Mesodermal cell (in vitro differentiated cells): ENCODE data around the gene COL11A1.
"Not testable (repeated sequence)": the region's sequence is repeated elsewhere in the genome, so short reads cannot be mapped to it uniquely, and the experiment has no call there.

ENCODE experiments used
- H3K27ac ChIP-seq: 2 replicates; pipeline ENCODE4 v1.7.0; 2013; ENCODE audit warnings: mild to moderate bottlenecking, low read depth, low read length, moderate library complexity; ENCODE audit not compliant: severe bottlenecking
- H3K36me3 ChIP-seq: 2 replicates; pipeline ENCODE4 v1.7.1; 2013; ENCODE audit warnings: mild to moderate bottlenecking, low read length, moderate library complexity; ENCODE audit not compliant: control insufficient read depth, insufficient read depth
- H3K4me1 ChIP-seq: one replicate; pipeline ENCODE4 v1.7.1; 2013; ENCODE audit warnings: mild to moderate bottlenecking, low read length; ENCODE audit not compliant: insufficient read depth, control insufficient read depth, poor library complexity, severe bottlenecking
- H3K4me3 ChIP-seq: 2 replicates; pipeline ENCODE4 v1.7.0; 2013; ENCODE audit warnings: low read length, control low read depth, mild to moderate bottlenecking; ENCODE audit not compliant: insufficient read depth, poor library complexity, severe bottlenecking; ENCODE audit errors: extremely low read depth
- H3K9me3 ChIP-seq: 2 replicates; pipeline ENCODE4 v1.7.1; 2013; ENCODE audit warnings: mild to moderate bottlenecking, low read length, moderate library complexity; ENCODE audit not compliant: control insufficient read depth
- whole genome bisulfite sequencing, 2 experiments: methylation state at CpG; one replicate each; pipeline ENCODE4 v1.1.5; 2013; ENCODE audit warnings: missing lambda C conversion rate in 2 of 2; ENCODE audit not compliant: insufficient coverage in 2 of 2; 5-methylcytosine and 5-hydroxymethylcytosine counted together

Gene COL11A1

DNA sequence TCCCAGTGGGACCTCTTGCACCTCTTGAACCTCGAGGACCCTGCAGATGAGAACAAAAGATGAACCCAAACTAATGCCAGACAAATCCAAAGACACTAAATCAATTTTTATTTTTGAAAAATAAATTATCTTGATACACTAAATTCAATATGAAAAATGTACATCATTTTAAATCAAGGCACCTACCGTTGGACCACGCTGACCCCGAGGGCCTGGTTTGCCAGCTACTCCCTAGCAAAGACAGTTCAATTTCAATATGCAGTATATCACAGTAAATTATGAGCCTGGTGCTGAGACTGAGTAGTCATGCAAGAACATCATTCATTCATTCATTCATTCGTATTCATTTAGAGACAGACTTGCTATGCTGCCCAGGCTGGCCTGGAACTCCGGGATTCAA lies 129.4 kb downstream of the COL11A1 start:
- H3K9me3 ChIP-seq, result no peaks in the 10 kb centered on the region
- H3K27ac ChIP-seq, result no peak overlapping the region
- 85 to 96% methylated on average over 3 to 5 of the region's 6 CpGs for WGBS, 2 experiments
- peaks cover 43% of the 10 kb centered on the region for H3K36me3 ChIP-seq
- no peak overlapping the region for H3K4me3 ChIP-seq
- H3K4me1 ChIP-seq, result no peaks in the 10 kb centered on the region

DNA sequence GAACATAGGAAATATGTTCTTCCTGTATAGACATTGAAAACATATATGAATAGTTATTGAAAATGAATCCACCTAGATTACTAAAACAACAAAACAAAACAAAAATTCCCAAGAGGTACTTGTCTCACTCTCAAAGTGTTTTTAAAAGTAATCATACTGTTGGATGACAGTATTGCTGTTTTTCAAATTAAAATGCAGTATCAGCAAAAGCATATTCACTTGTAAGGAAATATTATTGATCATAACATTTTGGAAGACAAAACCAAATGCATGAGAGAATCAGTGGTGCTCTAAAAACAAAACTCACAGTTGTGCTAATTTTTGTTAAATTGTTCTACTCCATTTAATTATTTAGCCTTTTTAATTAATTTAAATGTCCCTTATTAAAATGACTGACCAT lies 131.0 kb downstream of the COL11A1 start:
- peaks cover 39% of the 10 kb centered on the region for H3K36me3 ChIP-seq
- no peaks in the 10 kb centered on the region for H3K9me3 ChIP-seq
- H3K4me1 ChIP-seq, result no peaks in the 10 kb centered on the region
- H3K4me3 ChIP-seq, result no peak overlapping the region
- H3K27ac ChIP-seq, result no peak overlapping the region

DNA sequence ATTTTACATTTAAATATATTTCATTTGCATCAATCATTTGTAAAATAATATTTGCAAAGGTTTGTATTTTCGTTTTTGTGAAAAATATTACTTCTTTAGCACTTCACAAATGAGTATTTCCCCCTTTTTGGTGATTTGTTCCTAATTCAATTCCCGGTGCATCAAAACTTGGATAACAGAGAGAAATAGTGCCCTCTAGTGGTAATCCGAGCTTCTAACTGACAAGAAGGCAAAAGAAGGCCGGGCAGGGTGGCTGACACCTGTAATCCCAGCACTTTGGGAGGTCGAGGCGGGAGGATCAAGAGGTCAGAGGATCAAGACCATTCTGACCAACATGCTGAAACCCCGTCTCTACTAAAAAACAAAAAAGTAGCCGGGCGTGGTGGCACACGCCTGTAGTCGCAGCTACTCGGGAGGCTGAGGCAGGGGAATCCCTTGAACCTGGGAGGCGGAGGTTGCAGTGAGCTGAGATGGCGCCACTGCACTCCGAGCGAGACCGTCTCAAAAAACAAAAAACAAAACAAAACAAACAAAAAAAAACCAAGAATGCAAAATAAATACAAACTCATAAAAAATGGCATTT lies 137.7 kb downstream of the COL11A1 start:
- 65 to 79% methylated on average over 12 to 16 of the region's 17 CpGs for WGBS, 2 experiments
- H3K9me3 ChIP-seq, result no peaks in the 10 kb centered on the region

DNA sequence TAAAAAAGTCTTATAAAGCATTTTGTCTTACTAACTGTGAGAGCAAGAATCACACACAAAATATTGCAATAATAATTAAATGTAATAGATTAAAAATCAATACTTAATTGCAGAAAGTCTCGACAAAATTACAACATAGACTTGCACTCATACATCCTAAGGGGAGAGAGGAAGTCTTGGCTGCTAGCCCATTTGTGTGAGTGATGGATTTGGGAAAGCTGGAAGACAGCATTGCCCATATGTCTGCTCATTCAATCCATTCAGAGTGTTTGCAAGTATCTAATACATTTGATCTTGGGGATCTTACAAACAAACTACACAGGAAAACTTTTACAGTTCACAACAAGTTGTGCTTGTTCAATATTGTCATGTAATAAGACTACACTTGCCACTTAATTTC lies 140.5 kb downstream of the COL11A1 start:
- WGBS, 2 experiments, result no CpG with 5 or more reads among the region's 1 CpG
- no peaks in the 10 kb centered on the region for H3K4me1 ChIP-seq
- H3K4me3 ChIP-seq, result no peak overlapping the region
- H3K36me3 ChIP-seq, result peaks cover 50% of the 10 kb centered on the region
- H3K27ac ChIP-seq, result no peak overlapping the region
- no peaks in the 10 kb centered on the region for H3K9me3 ChIP-seq

More for the DNA sequence above, 137.7 kb downstream of the COL11A1 start:
- Histone ChIP-seq H3K27ac (no peak overlapping the region), H3K4me3 (no peak overlapping the region), H3K4me1 (no peaks in the 10 kb centered on the region), H3K36me3 (peaks cover 56% of the 10 kb centered on the region)

DNA sequence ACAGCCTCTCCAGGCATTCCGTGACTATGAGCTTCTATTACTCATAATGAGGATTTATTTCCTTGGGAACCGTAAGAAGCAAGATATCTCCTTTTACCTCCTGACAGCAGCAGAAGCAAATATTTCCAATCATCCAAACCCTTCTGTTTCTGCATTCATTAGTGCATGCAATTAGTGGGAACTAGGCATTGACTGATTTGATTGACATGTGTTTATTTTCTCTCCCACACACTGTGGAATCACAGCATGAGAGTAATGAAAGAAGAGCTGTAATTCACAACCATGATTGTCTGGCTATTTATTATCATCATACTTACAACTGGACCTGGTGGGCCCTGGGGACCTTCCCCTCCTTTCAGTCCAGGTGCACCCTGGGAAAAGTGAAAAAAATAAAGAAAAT lies 146.8 kb downstream of the COL11A1 start:
- Histone ChIP-seq H3K4me1 (no peaks in the 10 kb centered on the region), H3K27ac (no peak overlapping the region), H3K4me3 (no peak overlapping the region), H3K36me3 (peaks cover 49% of the 10 kb centered on the region), H3K9me3 (no peaks in the 10 kb centered on the region)
- WGBS, 2 experiments, result 80% methylated on average over 1 of the region's 2 CpGs; no CpG with 5 or more reads in 1 of the 2 experiments

DNA sequence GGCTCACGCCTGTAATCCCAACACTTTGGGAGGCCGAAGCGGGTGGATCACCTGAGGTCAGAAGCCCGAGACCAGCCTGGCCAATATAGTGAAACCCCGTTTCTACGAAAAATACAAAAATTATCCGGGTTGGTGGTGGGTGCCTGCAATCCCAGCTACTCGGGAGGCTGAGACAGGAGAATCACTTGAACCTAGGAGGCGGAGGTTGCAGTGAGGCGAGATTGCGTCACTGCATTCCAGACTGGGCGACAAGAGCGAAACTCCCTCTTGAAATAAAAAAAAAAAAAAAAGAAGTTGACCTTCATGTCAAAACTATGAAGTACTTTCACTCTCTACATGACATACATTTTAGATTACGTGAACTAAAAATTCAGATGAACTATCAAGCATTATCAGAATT lies 153.7 kb downstream of the COL11A1 start:
- 92 to 96% methylated on average over 11 to 12 of the region's 14 CpGs for WGBS, 2 experiments
- H3K36me3 ChIP-seq, result peaks cover 45% of the 10 kb centered on the region
- no peaks in the 10 kb centered on the region for H3K9me3 ChIP-seq
- no peak overlapping the region for H3K4me3 ChIP-seq
- no peak overlapping the region for H3K27ac ChIP-seq
- no peaks in the 10 kb centered on the region for H3K4me1 ChIP-seq

DNA sequence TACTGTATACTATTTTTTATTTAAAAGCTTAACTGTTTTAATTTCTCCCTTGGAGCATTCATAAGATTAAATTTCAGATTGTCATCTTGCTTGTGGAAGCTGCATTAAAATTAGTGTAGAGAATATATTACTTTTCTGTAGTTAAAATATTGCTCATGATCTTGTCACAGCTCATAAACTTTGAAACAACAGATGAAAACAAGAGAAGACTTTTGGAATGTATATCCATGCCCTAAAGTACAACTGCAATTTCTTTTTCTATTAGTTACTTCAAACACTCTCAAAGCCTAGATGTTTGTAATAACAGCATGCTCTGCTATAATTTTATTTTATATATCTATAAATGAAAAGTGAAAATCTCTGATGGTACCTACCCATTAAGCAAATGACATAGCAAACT lies 155.9 kb downstream of the COL11A1 start:
- Histone ChIP-seq H3K4me3 (no peak overlapping the region), H3K36me3 (peaks cover 32% of the 10 kb centered on the region), H3K27ac (no peak overlapping the region), H3K9me3 (no peaks in the 10 kb centered on the region), H3K4me1 (no peaks in the 10 kb centered on the region)

DNA sequence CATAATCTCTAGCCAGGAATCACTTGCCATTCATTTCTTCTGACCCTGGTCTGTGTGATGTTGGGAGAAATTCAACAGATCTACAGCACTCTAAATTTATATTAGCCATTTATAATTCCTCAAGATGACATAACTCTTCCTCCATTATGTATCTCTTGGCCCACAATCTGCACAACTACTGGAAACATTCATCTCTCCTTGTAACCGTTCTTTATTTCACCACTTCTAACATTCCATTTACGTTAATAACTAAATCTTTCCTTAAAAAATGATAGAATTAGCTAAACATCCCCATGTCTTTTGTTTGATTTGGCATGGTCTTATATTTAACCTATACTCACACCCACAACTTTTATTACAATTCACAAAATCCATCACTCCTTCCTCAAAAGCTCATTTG lies 166.0 kb downstream of the COL11A1 start:
- peaks cover 34% of the 10 kb centered on the region for H3K36me3 ChIP-seq
- H3K9me3 ChIP-seq, result no peaks in the 10 kb centered on the region
- H3K27ac ChIP-seq, result no peak overlapping the region
- H3K4me1 ChIP-seq, result no peaks in the 10 kb centered on the region
- no CpG with 5 or more reads among the region's 2 CpGs for WGBS, 2 experiments
- H3K4me3 ChIP-seq, result no peak overlapping the region

DNA sequence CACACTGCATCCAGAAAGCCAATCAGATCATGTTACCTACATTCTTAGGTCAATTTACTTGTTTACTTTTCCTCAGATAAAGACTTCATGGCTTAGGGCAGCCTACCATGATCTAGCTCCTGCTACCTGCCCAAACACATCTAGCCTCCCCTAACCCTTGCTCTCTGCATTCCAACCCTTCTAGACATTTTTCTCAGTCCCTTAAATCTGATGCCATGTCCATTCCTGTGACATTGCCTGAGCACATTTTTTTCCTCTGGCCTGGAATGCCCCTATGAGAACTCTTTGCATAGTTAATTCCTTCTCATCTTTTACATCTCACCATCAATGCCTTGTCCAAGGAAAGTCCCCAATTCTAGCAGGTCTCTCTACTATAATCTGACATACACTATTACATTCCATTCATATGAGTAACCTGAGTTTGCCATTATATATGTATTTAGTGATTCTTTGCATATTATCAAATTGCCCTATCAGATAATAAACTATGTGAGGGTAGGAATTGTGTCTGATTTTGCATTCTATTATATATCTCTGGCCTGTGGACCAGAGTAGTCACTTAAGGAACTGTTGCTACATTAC lies 166.9 kb downstream of the COL11A1 start:
- Histone ChIP-seq H3K36me3 (peaks cover 31% of the 10 kb centered on the region), H3K9me3 (no peaks in the 10 kb centered on the region), H3K4me3 (no peak overlapping the region), H3K4me1 (no peaks in the 10 kb centered on the region), H3K27ac (no peak overlapping the region)

DNA sequence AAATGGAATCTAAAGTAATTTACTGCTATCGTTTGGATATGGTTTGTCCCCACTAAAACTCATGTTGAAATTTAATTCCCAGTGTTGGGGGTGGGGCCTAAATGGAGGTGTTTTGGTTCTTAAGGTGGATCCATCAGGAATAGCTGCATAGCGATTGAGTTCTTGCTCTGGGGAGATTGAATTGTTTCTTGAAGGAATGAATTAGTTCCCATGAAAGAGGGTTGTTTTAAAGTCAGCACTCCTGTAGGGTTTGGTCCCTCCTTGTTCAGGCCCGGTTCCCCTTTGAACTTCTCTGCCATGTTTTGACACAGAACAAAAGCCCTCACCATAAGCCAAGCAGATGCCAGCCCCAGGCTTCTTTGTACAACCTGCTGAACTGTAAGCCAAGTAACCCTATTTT lies 170.9 kb downstream of the COL11A1 start:
- H3K4me1 ChIP-seq, result no peaks in the 10 kb centered on the region
- no peaks in the 10 kb centered on the region for H3K9me3 ChIP-seq
- peaks cover 40% of the 10 kb centered on the region for H3K36me3 ChIP-seq
- no peak overlapping the region for H3K27ac ChIP-seq
- WGBS, 2 experiments, result 43 to 64% methylated on average over 1 to 2 of the region's 3 CpGs
- no peak overlapping the region for H3K4me3 ChIP-seq

DNA sequence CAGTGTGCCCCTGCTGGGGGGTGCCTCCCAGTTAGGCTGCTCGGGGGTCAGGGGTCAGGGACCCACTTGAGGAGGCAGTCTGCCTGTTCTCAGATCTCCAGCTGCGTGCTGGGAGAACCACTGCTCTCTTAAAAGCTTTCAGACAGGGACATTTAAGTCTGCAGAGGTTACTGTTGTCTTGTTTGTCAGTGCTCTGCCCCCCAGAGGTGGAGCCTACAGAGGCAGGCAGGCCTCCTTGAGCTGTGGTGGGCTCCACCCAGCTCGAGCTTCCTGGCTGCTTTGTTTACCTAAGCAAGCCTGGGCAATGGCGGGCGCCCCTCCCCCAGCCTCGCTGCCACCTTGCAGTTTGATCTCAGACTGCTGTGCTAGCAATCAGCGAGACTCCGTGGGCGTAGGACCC lies 175.0 kb downstream of the COL11A1 start:
- H3K4me3 ChIP-seq, H3K27ac ChIP-seq, H3K4me1 ChIP-seq, H3K9me3 ChIP-seq: not testable (repeated sequence)
- 88% methylated on average over 2 of the region's 9 CpGs; no CpG with 5 or more reads in 1 of the 2 experiments for WGBS, 2 experiments
- peaks cover 29% of the 10 kb centered on the region for H3K36me3 ChIP-seq
